Mesodermal cell (in vitro differentiated cells): Measurements from ENCODE around the gene TMPRSS4.
"Not testable (repeated sequence)": the region's sequence is repeated elsewhere in the genome, so short reads cannot be mapped to it uniquely, and the experiment has no call there.

Experiments used
- H3K27ac ChIP-seq: 2 replicates; pipeline ENCODE4 v1.7.0; 2013; ENCODE audit warnings: mild to moderate bottlenecking, low read depth, low read length, moderate library complexity; ENCODE audit not compliant: severe bottlenecking
- H3K36me3 ChIP-seq: 2 replicates; pipeline ENCODE4 v1.7.1; 2013; ENCODE audit warnings: mild to moderate bottlenecking, low read length, moderate library complexity; ENCODE audit not compliant: control insufficient read depth, insufficient read depth
- H3K4me1 ChIP-seq: one replicate; pipeline ENCODE4 v1.7.1; 2013; ENCODE audit warnings: mild to moderate bottlenecking, low read length; ENCODE audit not compliant: insufficient read depth, control insufficient read depth, poor library complexity, severe bottlenecking
- H3K4me3 ChIP-seq: 2 replicates; pipeline ENCODE4 v1.7.0; 2013; ENCODE audit warnings: low read length, control low read depth, mild to moderate bottlenecking; ENCODE audit not compliant: insufficient read depth, poor library complexity, severe bottlenecking; ENCODE audit errors: extremely low read depth
- H3K9me3 ChIP-seq: 2 replicates; pipeline ENCODE4 v1.7.1; 2013; ENCODE audit warnings: mild to moderate bottlenecking, low read length, moderate library complexity; ENCODE audit not compliant: control insufficient read depth
- WGBS, 2 experiments: methylation state at CpG; one replicate each; pipeline ENCODE4 v1.1.5; 2013; ENCODE audit warnings: missing lambda C conversion rate in 2 of 2; ENCODE audit not compliant: insufficient coverage in 2 of 2; 5-methylcytosine and 5-hydroxymethylcytosine counted together

TMPRSS4 gene

DNA sequence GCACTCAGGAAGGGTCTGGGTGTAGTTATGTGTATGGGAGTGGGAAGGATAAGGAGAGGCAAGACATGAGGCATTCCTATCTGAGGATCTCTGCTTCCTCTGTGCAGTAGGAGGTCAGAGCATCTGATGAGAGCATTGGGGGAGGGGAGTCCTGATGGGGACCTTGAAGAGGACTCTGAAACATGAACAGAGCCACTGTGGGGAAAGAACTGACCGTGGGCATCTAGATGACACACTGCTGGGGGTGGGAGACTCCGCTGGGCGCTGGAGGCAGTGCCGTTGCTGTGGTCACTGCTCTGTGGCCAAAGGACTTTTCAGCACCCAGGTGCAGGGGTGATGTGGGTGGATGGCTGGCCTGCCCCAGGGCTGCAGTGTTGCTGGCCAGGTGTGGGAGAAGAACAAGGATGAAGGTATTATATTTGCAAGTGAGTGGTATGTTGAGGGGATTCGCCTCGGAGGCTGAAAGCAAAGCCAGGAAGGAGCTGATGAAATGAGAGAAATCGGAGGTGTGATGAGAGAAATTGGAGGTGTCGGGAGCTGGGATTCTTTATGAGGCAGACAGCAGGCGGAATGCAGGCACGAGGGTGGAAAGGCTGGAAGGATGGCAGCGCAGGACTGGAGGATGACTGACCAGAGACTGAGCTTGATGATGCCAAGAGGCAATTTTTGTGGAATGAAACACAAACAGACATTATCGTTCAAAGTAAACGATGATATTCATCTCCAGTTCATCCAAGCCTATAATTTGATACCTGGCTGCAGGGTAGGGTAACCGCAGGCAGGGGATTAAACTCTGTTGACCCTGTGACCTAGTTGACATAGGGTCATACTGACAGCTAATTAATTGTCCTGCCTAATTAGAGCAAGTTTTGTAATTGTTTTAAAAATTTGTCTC is 19.4 kb upstream of the TMPRSS4 start:
- Histone ChIP-seq H3K9me3 (no peaks in the 10 kb centered on the region), H3K27ac (no peak overlapping the region), H3K36me3 (no peaks in the 10 kb centered on the region), H3K4me3 (no peak overlapping the region), H3K4me1 (peaks cover 8% of the 10 kb centered on the region)
- WGBS, 2 experiments: 84 to 90% methylated on average over 12 of the region's 14 CpGs

DNA sequence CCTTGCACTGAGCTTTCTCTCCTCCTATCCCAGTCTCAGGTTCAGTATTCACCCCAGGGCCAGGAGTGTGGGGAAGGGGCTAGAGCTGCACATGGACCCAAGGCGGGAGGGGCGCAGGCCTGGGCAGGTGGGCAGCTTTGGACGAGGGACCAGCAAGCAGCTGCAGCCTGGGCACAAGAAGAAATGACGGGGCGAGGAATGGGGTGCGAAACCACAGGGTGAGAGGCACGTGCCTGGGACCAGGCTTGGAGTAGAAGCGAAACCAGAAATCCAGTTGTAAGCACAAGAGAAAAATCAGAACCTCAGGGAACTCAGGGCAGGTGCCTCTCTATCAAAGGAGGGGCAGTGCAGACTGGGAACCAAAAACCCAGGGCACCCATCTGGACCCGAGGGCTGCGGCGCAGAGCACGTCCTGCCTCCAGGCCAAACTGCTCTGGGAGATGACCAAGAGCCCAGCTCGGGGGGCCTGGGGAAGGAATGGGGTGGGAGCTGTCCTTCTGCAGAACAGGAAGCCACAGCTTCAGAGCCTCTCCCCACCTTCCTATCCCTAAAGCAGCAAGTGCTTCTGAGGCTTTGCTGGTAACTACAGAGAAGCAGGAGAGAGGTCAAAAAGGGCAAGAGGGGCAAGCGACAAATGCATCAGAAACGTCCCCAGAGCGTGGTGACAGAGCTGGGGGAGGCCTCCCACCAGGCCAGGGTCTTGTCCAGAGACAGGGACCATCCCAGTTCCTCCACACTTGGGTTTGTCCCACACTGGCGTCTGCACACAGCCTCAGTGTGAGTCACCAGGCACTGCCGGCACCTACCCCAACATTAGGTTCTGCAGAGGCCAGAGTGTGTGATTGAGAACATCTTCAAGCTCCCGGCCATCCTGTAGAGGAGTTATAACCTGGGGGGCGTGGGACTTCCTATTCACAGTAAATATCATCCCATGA is 18.3 kb upstream of the TMPRSS4 start:
- WGBS, 2 experiments: 90 to 91% methylated on average over 15 to 16 of the region's 20 CpGs
- no peak overlapping the region for H3K4me3 ChIP-seq
- peaks cover 8% of the 10 kb centered on the region for H3K4me1 ChIP-seq
- H3K36me3 ChIP-seq: no peaks in the 10 kb centered on the region
- H3K27ac ChIP-seq: no peak overlapping the region
- no peaks in the 10 kb centered on the region for H3K9me3 ChIP-seq

DNA sequence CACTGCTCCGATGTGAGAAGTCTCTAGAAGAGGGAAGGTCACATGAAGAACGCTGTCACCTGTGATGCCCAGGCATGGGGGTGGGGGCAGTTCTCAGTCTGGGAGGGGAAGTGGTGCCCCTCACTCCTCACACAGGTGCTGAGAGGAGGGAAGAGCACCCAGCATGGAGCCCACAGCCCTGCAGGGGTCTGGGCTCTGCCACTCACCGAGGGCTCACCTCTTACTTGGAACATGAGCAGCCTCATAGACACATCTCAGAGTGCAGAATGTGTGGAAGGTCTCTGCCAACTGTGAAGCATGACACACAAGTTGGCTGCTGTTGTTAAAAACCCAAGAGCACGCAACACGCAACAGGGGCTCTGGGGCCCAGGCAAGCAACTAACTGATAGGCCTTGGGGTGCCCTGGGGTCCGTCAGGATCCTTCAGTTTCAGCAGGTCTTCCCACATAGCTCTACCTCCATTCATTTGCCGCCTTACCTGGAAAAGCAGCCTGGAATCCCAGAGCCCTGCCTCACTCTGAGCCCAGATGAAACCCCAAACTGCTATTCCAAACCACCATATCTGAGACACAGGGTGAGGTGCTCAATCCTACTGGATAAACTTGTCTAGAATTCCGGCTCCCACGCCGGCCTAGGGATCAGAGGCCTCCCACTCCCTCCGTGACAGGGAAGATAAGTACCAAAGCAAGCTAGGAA is 17.5 kb upstream of the TMPRSS4 start:
- peaks cover 8% of the 10 kb centered on the region for H3K4me1 ChIP-seq
- no peaks in the 10 kb centered on the region for H3K9me3 ChIP-seq
- no peak overlapping the region for H3K4me3 ChIP-seq
- 88 to 100% methylated on average over 4 to 9 of the region's 11 CpGs for WGBS, 2 experiments
- H3K27ac ChIP-seq: no peak overlapping the region
- no peaks in the 10 kb centered on the region for H3K36me3 ChIP-seq

DNA sequence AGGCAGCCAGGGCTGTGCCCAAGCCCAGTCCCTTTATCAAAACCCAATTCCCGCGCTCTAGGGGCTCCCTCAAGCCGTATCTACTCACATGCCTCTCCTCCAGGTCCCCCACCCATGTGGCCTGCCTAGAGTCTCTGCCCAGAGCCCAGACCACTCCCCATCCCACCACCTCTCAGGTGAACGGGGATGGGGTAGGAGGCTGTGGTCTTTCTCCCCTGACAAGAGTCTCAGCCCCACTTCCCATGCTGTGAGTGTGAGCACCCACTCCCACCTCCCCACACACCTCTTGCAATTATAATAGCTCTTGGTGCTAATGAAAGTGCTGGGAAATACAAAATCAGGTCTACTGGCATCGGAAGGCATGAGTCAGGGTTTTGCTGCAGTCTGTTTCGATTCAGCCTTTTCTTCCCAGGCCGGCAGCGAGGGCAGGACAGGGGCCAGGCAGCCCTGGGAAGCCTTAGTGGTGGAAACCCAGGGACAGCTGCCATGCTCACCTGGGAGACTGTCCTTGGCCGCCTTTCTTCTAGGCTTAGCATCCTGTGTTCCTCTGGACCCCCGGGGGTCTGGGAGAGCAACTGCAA is 16.7 kb upstream of the TMPRSS4 start:
- 86 to 93% methylated on average over 7 to 9 of the region's 10 CpGs for WGBS, 2 experiments
- H3K27ac ChIP-seq: no peak overlapping the region
- H3K4me3 ChIP-seq: no peak overlapping the region
- H3K9me3 ChIP-seq: no peaks in the 10 kb centered on the region
- H3K36me3 ChIP-seq: no peaks in the 10 kb centered on the region
- peaks cover 8% of the 10 kb centered on the region for H3K4me1 ChIP-seq

DNA sequence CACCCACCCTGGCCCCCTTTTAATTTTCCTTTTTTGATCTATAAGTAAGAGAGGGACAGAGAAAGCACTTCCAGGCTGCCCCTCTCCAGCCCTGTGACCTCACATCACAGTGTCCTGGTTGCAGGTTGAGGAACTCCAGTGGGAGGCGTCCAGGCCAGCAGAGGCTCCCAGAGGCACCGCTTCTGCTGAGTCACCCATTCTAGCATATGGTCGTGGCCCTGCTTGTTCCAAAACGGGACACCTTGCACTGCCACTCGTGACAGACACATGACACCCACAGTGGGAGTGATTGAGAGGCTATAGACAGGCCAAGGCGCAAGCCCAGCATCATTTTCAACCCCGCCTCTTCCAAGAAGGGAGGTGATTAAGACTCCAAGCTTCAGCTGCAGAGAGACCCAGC is 16.0 kb upstream of the TMPRSS4 start:
- no peaks in the 10 kb centered on the region for H3K36me3 ChIP-seq
- WGBS, 2 experiments: 88% methylated on average over 5 to 6 of the region's 7 CpGs
- H3K9me3 ChIP-seq: no peaks in the 10 kb centered on the region
- H3K27ac ChIP-seq: no peak overlapping the region
- H3K4me1 ChIP-seq: peaks cover 8% of the 10 kb centered on the region
- no peak overlapping the region for H3K4me3 ChIP-seq

DNA sequence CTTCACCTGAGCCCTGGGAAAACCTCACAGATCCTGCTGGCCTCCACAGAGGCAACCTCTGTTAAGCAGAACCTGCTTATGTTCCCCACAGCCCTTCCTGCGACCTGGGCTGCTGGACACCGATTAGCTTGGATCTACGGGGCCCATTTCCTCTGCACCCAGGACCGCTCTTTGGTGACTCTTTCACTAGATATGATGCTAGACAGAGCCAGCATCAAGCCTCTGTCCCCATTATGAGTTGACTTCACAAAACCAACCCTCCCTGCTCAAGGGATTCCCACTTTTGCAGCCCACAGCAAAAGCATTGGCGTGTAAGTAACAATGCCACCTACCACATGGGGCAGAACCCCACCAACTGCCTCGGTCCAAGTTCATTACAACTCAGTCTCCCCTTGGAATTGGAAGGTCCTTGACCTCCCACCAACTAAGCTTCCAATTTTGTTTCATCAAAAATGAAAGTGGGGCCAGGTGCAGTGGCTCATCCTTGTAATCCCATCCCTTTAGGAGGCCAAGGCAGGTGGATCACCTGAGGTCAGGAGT is 15.2 kb upstream of the TMPRSS4 start:
- no peak overlapping the region for H3K4me3 ChIP-seq
- H3K36me3 ChIP-seq: no peaks in the 10 kb centered on the region
- WGBS, 2 experiments: 92 to 96% methylated on average over 5 to 6 of the region's 6 CpGs
- no peaks in the 10 kb centered on the region for H3K9me3 ChIP-seq
- no peak overlapping the region for H3K27ac ChIP-seq
- peaks cover 8% of the 10 kb centered on the region for H3K4me1 ChIP-seq

DNA sequence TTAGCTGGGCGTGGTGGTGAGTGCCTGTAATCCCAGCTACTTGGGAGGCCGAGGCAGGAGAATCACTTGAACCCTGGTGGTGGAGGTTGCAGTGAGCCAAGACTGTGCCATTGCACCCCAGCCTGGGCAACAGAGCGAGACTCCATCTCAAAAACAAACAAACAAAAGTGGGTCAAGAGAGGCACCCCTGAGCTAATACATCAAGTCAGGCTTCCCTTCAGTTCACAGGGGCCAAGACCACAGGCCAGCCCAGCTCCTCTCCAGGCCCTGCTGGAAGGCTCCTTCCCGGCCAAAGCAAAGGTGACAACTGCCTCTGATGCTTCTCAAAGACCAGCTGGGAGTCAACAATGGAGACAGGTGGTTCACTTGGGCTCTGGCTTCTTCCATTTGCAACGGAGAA is 14.7 kb upstream of the TMPRSS4 start:
- not testable (repeated sequence) for H3K27ac ChIP-seq, H3K36me3 ChIP-seq, H3K9me3 ChIP-seq, H3K4me3 ChIP-seq, H3K4me1 ChIP-seq
- 73 to 79% methylated on average over 2 to 4 of the region's 5 CpGs for WGBS, 2 experiments

DNA sequence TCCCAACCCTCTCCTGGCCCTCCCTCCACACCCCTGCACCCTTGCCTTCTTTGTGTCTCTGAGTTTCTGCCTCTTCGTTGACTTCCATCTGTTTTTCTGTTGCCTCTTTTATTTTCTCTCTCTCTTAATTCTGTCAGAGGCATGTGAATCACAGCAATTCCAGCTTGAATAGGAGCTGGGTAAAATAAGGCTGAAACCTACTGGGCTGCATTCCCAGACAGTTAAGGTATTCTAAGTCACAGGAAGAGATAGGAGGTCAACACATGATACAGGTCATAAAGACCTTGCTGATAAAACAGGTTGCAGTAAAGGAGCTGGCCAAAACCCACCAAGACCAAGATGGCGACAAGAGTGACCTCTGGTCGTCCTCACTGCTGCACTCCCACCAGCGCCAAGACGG is 14.2 kb upstream of the TMPRSS4 start:
- H3K36me3 ChIP-seq, H3K27ac ChIP-seq, H3K9me3 ChIP-seq, H3K4me3 ChIP-seq, H3K4me1 ChIP-seq: not testable (repeated sequence)
- WGBS, 2 experiments: 90 to 94% methylated on average over 3 to 5 of the region's 5 CpGs

DNA sequence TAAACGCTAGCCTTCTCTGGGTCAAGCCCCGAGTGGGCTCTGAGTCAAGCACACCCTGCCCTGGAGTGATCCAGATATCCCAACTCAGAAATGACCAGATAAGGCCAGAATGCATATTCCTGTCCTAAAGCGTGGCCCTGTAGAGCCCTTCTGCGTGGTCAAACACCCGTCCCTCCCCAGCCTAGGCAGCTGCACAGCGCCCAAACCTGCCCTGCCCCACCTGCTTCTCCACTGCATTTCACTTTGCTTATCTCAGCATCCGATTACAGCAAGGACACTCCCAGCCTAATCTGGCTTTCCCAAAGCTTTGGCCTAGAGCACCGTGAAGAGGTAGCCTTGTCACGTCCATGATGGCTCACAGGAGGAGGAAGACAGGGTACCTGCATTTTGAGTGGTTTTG is 11.9 kb upstream of the TMPRSS4 start:
- Histone ChIP-seq H3K27ac (no peak overlapping the region), H3K36me3 (no peaks in the 10 kb centered on the region), H3K9me3 (no peaks in the 10 kb centered on the region), H3K4me1 (no peaks in the 10 kb centered on the region), H3K4me3 (no peak overlapping the region)
- 91 to 94% methylated on average over 8 to 9 of the region's 9 CpGs for WGBS, 2 experiments

DNA sequence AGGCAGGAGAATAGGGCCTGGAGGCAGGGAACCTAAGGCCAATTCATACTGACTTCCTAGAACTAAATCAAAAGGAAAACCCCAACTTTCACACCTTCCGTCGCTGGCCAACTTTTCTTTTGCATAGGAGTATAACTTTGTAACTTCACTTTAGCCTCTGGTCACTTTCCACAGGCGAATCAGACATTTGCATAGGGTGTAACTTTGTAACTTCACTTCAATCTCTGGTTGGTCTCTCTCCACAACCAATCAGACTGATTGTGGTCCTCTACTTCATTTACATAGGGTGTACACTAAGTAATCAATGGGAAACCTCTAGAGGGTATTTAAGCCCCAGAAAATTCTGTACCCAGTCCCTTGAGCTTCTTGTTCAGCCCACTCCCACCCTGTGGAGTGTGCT is 11.5 kb upstream of the TMPRSS4 start:
- H3K27ac ChIP-seq: no peak overlapping the region
- H3K4me3 ChIP-seq: no peak overlapping the region
- H3K4me1 ChIP-seq: no peaks in the 10 kb centered on the region
- H3K36me3 ChIP-seq: no peaks in the 10 kb centered on the region
- WGBS, 2 experiments: 81 to 100% methylated on average over 2 to 3 of the region's 3 CpGs
- no peaks in the 10 kb centered on the region for H3K9me3 ChIP-seq
